Stimulated activated naive CD4-positive, alpha-beta T cell treated with Interleukin-2 at 50 U/mL for 16 hours (primary cell): ENCODE data around the gene SLC2A13.
"Not testable (repeated sequence)": the region's sequence is repeated elsewhere in the genome, so short reads cannot be mapped to it uniquely, and the experiment has no call there.

Experiments used
- DNase-seq: peaks from one replicate; lab custom pipeline; 2025; lab: John Stamatoyannopoulos, UW

Gene SLC2A13

DNA sequence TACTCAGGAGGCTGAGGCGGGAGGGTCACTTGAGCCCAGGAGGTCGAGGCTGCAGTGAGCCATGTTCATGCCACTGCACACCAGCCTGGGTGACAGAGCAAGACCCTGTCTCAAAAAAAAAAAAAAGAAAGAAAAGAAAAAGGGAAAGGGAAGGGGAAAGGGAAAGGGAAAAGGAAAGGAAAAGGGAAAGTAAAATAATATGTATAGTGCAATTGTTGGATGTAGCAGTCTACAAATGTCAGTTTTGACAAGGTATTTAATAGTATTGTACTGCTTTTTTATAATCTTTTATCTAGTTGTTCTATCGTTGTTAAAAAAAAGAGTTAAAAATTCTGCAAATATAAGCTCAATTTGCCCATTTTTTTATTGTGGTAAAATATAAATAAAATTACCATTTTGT lies 67.3 kb downstream of the SLC2A13 start:
- no peak for DNase-seq

DNA sequence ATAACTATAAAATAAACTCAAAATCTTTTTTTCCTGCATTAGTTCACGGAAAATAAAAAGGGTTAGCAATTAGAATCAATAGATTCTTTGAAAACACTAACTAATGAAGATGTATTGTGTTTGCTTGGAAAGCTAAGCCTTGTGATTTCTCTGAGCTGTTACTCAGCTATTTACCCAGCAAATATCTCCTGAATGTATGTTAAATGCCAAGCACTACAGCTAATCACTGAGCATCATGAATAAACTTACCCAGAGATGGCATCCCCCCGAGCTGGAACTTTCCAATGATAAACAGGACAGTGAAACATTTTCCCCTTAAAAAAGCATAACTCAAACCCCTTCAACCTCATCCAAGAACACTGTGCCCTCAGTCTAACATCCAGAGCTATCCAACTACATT lies 71.2 kb downstream of the SLC2A13 start:
- no peak for DNase-seq

DNA sequence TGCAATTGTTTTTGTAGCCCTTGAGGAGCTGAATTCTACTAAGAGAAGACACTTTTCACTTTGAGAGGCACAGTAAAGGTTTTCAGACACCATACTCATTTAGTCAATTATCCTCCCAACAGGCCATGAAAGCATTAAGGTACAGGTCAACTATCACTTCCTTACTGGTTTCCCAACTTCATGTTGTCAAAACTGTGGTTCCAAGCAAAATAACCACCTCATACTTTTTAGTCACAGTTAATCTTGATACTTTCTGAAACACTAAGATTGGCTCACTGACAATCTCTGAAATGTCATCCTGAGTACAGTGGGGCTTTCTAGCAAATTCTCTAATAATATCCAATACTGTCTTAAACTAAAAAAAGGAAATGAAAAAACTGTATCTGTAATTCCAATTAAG lies 71.7 kb downstream of the SLC2A13 start:
- DNase-seq: no peak

DNA sequence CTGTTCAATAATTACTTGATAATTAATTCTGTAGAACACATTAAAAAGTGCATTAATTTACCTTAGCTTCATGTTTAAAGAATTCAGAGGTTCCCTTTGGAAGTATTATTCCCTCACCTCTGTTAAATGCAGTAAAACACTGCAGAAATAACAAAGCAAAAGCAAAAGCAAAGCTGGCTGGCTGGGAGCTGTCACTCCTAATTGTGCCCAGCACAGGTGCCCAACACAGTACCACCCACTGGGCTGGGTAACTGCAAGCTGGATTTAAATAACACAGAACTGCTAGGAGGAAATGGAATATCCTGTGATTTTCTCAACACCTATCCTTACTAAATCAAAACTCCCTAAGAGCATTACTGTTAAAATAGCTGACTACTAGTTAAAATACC lies 72.6 kb downstream of the SLC2A13 start:
- no peak for DNase-seq

DNA sequence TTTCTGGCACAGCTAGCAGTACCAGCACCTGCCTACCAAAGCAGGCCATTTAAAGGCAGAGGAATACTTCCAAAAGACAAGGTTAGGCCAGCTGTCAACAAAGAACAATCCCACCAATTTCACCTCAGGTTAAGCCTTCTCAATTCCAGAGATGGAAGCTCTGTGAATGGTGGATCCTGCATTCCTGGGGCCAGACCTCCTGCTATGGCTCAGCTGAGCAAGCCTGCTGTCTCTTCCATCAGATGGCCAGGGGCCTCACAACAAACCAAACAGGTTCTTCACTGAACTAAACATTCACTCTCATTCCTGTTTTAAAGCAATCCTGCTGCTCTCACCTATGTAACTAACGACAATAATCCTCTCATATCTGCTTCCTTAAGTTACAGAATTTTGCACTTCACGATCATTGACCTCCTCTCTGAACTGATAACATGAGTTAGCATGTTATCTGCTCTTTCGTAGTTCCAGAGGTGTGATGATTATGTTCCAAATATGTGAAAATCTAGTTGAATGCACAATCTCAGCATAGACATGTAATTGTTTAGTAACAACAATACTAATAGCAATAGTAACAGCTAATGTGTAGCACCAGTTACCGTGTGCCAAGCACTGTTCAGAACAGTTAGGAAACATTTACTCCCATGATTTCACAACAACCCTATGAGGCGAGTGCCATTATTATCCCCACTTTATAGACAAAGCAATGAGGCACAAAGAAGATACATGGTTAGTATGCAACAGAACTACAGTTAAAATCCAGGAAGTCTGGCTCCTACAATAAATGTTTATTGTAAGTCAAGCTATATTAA lies 73.2 kb downstream of the SLC2A13 start:
- no peak for DNase-seq

DNA sequence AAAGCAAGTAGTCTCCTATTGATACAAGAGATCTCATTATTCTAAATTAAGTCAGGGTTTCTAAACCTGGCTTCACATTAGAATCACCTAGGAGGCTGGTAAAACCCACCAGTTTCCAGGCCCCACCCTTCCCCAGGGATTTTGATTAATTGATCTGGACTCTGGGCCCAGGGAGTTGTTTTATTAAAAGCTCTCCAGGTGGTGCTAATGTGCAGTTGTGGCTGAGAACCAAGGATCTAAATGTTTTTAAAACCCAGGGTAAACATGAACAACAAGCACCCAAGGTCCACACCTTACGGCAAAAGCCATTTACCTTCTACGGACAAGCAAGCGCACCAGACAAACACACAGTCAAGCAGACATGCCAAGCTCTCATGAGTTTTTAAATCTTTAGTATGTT lies 73.9 kb downstream of the SLC2A13 start:
- DNase-seq: no peak

DNA sequence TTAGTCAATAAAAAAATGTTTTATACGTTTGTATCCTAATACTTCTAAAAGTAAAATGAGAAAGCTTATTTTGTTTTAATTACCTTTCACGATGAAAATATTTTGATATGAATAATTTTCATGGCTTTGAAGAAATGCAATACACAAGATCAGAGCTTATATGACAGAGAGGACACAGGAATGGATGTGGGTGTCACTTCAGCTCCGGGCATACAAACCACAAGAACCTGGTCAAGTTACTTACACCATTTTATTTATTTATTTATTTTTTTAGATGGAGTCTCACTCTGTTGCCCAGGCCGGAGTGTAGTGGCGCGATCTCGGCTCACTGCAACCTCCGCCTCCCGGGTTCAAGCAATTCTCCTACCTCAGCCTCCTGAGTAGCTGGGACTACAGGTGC lies 74.9 kb downstream of the SLC2A13 start:
- DNase-seq: not testable (repeated sequence)

DNA sequence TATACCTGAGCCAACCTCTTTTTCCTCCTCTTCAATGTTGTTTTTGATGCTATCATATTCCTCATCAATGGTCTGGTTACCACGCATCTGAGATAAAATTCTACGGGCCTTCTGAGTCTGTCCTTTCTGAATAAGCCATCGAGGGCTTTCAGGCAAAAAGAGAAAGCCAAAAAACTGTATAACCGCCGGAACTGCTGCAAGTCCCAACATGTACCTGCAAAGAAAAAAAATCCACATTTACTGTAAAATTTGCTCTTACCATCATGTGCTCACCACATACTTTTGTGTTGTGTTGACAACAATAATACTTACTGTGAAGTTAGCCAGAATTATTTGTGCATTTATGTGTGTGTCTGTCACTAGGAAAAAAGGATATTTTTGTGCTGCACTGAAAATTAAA lies 77.6 kb downstream of the SLC2A13 start:
- DNase-seq: no peak

DNA sequence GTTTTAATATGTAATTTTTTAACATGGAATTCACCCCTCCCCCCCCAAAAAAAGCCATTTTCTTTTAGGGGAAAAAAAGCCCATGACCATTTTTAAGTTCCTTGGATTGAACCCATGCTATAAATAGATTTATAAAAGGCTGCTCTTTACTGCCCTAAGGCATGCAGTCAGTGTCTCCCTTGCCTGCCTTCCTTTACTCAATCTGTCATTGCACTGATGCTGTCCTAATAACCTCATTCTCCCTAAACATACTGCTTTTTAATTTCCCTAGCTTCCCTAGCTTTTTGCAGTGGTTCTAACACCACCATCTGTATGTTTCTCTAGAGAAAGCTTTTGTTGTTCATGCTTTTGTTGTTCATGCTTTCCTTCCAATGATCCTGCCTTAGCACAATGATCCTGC lies 83.0 kb downstream of the SLC2A13 start:
- DNase-seq: no peak

DNA sequence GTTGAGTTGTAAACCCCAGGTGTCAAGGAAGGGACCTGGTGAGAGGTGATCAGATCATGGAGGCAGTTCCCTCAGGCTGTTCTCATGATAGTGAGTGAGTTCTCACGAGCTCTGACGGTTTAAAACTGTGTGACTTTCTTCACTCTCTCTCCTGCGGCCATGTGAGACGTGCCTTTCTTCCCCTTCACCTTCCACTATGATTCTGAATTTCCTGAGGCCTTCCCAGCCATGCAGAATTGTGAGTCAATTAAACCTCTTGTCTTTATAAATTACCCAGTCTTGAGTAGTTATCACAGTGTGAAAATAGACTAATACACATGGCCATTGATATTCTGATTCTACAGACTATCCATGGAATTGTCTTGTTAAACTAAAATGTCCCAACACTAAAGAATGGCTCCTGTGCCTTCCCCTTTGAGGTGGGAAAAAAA lies 85.6 kb downstream of the SLC2A13 start:
- DNase-seq: no peak

DNA sequence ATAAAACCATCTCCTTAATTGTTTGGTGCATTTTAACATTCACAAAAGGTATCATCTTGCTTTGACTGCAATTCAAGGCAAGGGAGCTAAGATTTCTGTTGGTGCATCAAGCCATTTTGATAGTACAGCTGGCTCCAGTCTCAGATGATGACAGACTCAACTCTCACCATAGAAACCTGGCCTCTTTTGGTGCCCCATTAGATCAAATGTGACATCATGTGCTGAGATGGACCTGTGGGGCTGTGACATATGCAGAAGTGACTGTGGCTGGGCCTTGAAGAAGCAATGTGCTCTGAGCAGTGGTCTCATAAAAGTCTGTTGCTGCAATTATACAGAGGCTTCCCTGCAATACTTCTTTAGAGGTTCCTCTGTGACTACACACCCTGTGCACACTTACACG lies 88.4 kb downstream of the SLC2A13 start:
- DNase-seq: no peak

DNA sequence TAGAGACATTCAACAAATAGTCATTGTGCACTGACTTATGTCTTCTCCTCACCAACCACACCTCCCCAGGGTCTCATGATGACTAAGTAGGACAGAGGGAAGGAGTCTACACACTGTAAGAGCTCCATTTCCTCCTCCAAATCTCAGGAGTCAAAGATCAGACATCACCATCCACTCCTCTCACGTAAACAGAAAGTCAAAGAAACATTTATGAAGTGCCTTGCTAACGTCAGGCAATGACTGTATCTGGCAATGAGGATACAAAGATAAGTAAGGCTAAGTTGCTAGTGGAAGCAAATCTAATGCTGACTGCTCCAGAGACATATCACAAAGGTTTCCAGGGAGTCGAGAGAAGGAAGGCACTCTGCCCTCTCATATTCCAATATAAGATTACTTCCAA lies 88.9 kb downstream of the SLC2A13 start:
- DNase-seq: no peak

DNA sequence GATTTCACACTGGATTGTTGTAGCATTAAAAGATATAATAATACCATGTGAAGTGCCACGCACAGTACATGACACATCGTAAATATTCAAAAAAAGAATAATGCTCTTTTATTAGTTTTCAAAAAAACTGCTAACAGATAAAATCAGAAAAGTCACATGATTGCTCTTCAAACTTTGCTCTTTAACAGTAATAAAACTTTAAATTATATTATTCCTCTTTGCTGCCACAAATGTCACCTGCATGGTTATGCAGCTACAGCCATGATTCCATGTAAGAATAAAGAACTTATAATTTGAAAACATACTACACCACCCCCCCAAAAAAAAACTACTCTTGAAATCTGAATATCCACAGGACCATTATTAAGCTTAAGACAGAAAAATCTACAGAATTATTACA lies 90.0 kb downstream of the SLC2A13 start:
- no peak for DNase-seq

DNA sequence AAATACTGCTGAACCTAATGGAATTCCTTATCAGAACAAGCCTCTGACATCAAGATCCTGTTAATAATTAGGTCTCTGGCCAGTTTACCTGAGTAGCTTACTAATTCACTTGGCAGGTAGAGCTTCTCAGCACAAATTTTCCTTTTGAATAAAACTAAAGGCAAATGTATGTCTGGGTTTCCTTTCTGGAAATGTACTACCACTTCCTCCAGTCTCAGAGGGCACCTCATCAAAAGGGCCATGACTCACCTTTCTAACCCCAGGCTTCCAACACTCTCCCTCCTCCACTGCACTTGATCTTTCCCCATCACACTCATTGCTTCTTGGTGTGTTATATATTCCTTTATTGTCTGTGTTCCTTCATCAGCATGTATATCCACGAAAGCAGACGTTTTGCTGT lies 90.5 kb downstream of the SLC2A13 start:
- DNase-seq: no peak

DNA sequence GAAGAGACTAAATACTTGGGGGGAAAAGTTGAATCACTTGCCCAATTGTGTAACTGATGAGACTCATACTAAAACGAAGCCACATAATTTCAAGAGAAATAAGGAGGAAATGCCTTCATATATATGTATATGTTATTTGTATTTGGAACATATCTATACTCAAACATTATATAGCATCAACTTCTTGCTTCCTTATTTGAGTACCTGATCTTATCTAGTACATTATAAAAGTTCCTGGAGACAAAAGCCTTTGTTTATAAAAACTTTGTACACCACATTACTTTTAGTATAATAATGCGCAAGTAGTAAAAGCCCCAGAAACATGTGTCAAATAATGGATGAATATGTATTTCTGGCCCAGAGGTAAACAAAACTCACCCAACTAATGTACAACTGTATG lies 92.0 kb downstream of the SLC2A13 start:
- no peak for DNase-seq

DNA sequence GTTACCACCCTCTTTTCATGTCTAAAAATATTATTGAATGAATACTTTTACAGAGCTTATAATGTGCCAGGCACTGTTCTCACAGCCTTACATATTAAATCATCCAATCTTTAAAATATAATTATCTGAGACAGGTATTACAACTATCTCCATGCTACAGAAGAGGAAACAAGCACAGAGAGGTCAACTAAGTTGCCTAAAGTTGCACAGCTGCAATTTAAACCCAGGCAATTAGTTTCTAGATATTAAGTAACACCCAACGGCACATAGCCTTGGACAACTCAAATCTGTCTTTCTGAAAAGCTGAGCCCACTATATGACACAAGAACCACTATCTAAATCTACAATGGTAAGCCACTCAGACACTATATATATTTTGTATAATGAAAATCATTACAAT lies 92.6 kb downstream of the SLC2A13 start:
- DNase-seq: no peak

DNA sequence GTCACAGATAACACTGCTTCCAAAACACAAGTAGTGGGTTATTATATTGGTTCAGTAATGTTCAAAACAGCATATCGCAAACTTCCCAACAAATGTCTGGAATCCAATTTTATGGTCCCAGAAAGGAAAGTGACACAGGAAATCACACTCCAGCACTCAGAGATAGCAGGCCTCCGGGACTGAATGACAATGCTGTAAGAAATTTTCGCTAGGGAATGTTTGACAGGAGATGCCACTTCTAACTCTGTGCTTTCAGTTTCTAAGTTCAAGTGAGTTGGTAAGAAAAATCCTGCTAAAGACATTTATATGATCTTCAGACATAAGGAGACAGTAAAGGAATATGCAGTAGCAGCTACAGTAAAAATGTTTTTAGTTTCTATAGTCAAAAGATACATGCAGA lies 93.2 kb downstream of the SLC2A13 start:
- DNase-seq: no peak

DNA sequence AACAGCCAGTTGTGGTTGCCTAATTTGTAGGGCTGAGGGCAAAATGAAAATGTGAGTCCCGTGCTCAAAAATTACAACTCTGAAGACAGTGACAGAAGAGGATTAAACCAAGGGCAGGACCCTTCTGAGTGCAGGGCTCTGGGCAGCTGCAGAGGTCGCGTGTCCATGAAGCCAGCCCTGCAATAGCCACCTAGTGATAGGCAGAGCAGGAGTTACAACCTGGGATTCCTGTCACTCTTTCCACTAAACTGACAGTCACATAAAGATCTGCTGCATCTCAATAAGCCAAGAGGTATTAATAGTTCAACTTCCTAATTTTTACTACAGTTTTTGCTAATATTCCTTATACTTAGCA lies 94.1 kb downstream of the SLC2A13 start:
- no peak for DNase-seq

DNA sequence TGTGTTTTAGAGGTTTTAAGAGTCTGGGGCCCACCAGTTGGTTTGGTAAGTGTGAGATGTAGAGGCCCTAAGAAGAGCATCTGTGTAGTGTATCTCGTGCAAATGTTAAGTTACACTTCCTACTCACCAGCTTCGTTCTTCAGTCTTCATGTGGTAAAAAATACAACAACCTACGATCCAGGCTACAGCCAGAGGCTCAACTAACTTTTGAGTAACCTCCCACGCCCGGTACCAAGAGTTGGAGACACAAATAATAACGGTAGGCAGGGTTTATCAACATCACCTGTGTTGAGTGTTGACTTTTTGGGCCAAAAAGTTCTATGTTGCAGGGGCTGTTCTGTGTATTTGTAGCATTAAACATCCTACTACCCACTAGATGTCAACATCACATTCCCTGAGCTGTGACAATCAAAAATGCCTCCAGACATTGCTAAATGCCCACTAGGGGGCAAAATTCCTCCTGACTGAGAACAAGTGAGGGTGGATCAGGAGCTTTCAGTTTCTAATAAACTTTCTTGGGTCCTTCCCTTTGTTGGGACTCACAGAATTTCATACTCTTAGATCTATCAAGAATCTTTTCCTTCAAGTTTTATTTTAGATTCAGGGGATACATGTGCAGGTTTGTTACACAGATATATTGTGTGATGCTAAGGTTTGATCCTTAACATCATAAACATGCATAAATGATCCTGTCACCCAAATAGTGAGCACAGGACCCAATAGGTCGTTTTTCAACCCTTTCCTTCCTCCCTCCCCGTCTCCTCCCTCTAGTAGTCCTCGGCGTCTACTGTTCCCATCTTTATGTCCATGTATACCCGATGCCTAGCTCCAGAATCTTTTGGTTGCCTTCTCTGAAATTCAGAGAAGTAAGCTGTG lies 94.7 kb downstream of the SLC2A13 start:
- DNase-seq: peak; percentile 0

DNA sequence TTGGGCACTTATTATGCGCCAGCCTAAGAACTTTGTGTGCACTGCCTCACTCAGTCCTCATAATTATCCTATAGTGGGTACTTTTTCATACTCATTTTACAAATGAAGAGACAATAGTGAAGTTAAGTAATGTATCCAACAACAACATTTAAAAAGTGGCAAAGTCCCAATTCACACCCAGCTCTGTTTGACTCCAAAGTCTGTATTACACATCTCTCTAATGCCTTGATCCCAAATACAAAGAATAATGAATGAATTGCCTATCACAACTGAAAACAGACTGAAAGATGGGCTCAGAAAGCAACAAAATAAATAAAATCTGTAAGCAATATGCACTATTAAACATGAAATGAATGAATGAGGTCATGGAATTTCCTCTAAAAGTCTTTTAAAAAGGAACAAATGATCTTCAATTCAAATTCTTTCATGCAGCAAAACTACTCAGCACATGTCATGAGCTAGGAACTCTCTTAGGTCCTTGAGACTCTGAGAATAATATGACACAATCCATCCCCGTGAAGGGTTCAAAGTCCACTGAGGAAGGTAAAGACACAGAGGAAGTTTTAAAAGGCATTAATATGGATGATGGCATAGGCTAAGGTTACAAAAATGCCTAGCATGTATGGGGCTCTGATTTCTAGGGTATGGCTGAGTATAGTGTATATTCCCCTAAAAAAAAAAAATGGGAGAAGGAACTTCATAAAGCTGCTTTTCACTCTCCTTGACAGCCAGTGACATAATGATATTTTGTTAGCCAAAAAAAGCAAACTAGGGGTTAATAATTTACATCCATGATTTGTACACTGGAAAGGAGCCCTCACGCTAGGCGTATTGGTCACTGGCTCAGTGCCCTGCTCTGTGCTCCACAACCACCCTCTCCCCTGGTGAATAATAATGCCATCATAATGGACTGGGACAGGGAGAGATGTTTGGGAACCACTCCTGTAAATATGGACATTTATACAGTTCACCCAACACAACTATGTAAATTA lies 103.4 kb downstream of the SLC2A13 start:
- DNase-seq: no peak

DNA sequence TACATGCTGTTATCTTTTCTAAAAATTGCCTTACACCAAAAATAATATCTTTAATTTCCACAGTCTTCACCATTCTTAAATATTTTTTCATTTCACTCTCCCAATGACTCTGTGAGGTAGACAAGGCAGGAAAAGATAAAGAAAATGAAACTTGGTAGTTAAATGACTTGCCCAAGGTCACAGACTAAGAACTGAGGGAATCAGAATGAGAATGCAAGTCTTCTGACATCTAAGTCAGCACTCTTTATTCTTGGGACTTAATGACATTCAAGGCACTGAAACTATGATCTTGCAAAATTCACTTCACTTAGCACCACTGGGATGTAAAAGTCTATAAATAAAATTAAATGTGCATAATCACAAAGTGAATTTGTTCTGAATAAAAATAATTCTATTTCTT lies 104.5 kb downstream of the SLC2A13 start:
- no peak for DNase-seq

DNA sequence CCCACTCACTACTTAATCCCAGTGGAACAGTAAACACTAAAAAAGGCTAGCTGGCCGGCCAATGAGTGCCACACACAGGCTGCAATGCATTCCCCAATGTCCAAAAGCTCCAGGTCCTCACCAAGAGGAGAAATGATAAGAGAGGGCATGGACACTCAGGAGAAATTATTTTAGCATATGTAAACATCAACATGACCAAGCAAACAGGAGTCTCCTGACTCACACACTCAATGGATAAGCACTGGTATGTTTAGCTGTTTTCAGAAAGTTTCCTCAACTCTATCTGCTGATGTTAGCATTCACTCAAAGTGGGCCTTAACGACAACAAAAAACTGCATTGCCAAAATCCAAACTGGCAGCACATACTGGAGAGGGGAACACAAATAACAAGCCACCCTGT lies 105.0 kb downstream of the SLC2A13 start:
- no peak for DNase-seq
